ENCODE results near the gene VIPR2.

DNA sequence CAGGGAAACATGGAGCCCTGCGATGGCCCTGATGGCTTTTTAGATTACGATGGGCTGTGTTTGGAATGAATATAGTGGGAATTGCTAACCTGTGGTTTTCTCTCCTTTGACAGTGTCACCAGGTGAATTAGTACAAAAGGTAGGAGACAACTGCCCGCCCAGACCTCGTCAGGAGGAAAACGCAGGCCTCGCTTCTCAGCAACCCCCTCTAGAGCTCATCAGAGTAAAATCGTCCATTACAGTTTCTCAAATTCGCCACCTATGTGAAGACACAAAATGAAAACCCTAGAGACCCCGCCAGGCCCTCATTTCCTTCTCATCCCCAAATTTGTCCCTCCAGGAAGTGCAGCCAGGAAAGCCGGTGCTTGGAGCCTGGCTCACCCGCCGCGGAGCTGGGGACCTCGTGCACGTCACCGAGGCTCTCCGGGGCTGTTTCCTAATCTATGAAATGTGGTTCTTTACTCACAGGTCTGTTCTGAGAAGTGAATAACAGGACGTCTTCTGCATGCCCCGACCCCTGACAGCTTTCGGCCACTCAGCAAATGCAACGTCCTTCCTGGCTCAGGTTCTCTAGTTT is 143.7 kb downstream of the VIPR2 start:
- no peak for TF ChIP-seq RAD21 (CRISPR knock-in tag; IDR thresholded peaks at IDR 0.05)
- no peak for TF ChIP-seq RFXAP (CRISPR knock-in tag; IDR thresholded peaks at IDR 0.05; ENCODE audit: borderline replicate concordance)
- no peak for TF ChIP-seq MAZ (IDR thresholded peaks at IDR 0.05; ENCODE audit: borderline replicate concordance, low read depth, low read length)
- no peak for TF ChIP-seq MAZ (CRISPR knock-in tag; IDR thresholded peaks at IDR 0.05; ENCODE audit: low read depth)
- TF ChIP-seq, protein P1, sequence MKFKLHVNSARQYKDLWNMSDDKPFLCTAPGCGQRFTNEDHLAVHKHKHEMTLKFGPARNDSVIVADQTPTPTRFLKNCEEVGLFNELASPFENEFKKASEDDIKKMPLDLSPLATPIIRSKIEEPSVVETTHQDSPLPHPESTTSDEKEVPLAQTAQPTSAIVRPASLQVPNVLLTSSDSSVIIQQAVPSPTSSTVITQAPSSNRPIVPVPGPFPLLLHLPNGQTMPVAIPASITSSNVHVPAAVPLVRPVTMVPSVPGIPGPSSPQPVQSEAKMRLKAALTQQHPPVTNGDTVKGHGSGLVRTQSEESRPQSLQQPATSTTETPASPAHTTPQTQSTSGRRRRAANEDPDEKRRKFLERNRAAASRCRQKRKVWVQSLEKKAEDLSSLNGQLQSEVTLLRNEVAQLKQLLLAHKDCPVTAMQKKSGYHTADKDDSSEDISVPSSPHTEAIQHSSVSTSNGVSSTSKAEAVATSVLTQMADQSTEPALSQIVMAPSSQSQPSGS (CRISPR knock-in tag; IDR thresholded peaks at IDR 0.05): no peak
- no peak for TF ChIP-seq POLR2AphosphoS2 (IDR thresholded peaks at IDR 0.05; ENCODE audit: low read depth, low read length)
- TF ChIP-seq BHLHE40 (IDR thresholded peaks at IDR 0.05; ENCODE audit: low read length): no peak
- TF ChIP-seq ZNF121 (CRISPR knock-in tag; IDR thresholded peaks at IDR 0.05): no peak
- TF ChIP-seq, protein P2, sequence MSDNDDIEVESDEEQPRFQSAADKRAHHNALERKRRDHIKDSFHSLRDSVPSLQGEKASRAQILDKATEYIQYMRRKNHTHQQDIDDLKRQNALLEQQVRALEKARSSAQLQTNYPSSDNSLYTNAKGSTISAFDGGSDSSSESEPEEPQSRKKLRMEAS (IDR thresholded peaks at IDR 0.05): no peak
- TF ChIP-seq, protein P3, sequence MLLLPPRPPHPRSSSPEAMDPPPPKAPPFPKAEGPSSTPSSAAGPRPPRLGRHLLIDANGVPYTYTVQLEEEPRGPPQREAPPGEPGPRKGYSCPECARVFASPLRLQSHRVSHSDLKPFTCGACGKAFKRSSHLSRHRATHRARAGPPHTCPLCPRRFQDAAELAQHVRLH (CRISPR knock-in tag; IDR thresholded peaks at IDR 0.05; ENCODE audit: borderline replicate concordance, low read depth): no peak
- no peak for TF ChIP-seq SMARCC2 (IDR thresholded peaks at IDR 0.05)
- TF ChIP-seq, protein P4, sequence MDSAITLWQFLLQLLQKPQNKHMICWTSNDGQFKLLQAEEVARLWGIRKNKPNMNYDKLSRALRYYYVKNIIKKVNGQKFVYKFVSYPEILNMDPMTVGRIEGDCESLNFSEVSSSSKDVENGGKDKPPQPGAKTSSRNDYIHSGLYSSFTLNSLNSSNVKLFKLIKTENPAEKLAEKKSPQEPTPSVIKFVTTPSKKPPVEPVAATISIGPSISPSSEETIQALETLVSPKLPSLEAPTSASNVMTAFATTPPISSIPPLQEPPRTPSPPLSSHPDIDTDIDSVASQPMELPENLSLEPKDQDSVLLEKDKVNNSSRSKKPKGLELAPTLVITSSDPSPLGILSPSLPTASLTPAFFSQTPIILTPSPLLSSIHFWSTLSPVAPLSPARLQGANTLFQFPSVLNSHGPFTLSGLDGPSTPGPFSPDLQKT (CRISPR knock-in tag; IDR thresholded peaks at IDR 0.05; ENCODE audit: borderline replicate concordance): no peak
- TF ChIP-seq, protein P5, sequence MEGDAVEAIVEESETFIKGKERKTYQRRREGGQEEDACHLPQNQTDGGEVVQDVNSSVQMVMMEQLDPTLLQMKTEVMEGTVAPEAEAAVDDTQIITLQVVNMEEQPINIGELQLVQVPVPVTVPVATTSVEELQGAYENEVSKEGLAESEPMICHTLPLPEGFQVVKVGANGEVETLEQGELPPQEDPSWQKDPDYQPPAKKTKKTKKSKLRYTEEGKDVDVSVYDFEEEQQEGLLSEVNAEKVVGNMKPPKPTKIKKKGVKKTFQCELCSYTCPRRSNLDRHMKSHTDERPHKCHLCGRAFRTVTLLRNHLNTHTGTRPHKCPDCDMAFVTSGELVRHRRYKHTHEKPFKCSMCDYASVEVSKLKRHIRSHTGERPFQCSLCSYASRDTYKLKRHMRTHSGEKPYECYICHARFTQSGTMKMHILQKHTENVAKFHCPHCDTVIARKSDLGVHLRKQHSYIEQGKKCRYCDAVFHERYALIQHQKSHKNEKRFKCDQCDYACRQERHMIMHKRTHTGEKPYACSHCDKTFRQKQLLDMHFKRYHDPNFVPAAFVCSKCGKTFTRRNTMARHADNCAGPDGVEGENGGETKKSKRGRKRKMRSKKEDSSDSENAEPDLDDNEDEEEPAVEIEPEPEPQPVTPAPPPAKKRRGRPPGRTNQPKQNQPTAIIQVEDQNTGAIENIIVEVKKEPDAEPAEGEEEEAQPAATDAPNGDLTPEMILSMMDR (CRISPR knock-in tag; IDR thresholded peaks at IDR 0.05): 0 out of 2 replicates have a peak, but pooled peaks have one; percentile 27
- no peak for TF ChIP-seq POLR2AphosphoS5 (IDR thresholded peaks at IDR 0.05; ENCODE audit: low read depth, low read length)
- no peak for TF ChIP-seq POLR2A (IDR thresholded peaks at IDR 0.05; ENCODE audit: insufficient read depth in 1 of 2, low read depth in 2 of 2, low read length in 2 of 2)
